GM18502 (cell line): Measurements from ENCODE around the gene PADI2.
A peak's percentile ranks its signal among the peaks of the same experiment; 100 is the strongest.
"Not testable (repeated sequence)": the region's sequence is repeated elsewhere in the genome, so short reads cannot be mapped to it uniquely, and the experiment has no call there.

Experiments used
- ATAC-seq: cut with Tn5 transposase; IDR thresholded peaks from one replicate; pipeline ENCODE4 v1.9.1; 2021; ENCODE audit warnings: mild to moderate bottlenecking; ENCODE audit not compliant: unreplicated experiment, poor library complexity

PADI2 gene

GRCh38 chr1:17062751-17063150 lies 56.5 kb downstream of the PADI2 start:
- not testable (repeated sequence) for ATAC-seq

GRCh38 chr1:17061892-17062291 lies 57.4 kb downstream of the PADI2 start:
- ATAC-seq: no peak

GRCh38 chr1:17061486-17061885 lies 57.8 kb downstream of the PADI2 start:
- no peak for ATAC-seq

- no peak for ATAC-seq
Measured at GRCh38 chr1:17060306-17060749, 58.9 kb downstream of the PADI2 start.

- ATAC-seq: no peak
Measured at GRCh38 chr1:17059391-17060305, 59.6 kb downstream of the PADI2 start.

- ATAC-seq: no peak
Measured at GRCh38 chr1:17056551-17056950, 62.7 kb downstream of the PADI2 start.

GRCh38 chr1:17055801-17056200 lies 63.5 kb downstream of the PADI2 start:
- no peak for ATAC-seq

GRCh38 chr1:17053685-17054410 lies 65.4 kb downstream of the PADI2 start, which contains the start of gene SDHB:
Gene SDHB, minus strand, starts transcription at chr1:17054032. Its CDS starts 13 bp downstream, at chr1:17054019.
- ATAC-seq: peak; percentile 98

- no peak for ATAC-seq
Measured at GRCh38 chr1:17053086-17053684, 66.1 kb downstream of the PADI2 start.

GRCh38 chr1:17052641-17053040 lies 66.6 kb downstream of the PADI2 start:
- ATAC-seq: no peak

GRCh38 chr1:17052038-17052437 lies 67.2 kb downstream of the PADI2 start:
- no peak for ATAC-seq

GRCh38 chr1:17047924-17048323 lies 71.3 kb downstream of the PADI2 start:
- ATAC-seq: no peak

- ATAC-seq: no peak
Measured at GRCh38 chr1:17046334-17046657, 73.0 kb downstream of the PADI2 start.

- ATAC-seq: no peak
Measured at GRCh38 chr1:17045634-17046333, 73.5 kb downstream of the PADI2 start.

- ATAC-seq: no peak
Measured at GRCh38 chr1:17045150-17045549, 74.1 kb downstream of the PADI2 start.

- no peak for ATAC-seq
Measured at GRCh38 chr1:17043676-17044075, 75.6 kb downstream of the PADI2 start.

GRCh38 chr1:17040135-17040534 lies 79.1 kb downstream of the PADI2 start:
- no peak for ATAC-seq

- ATAC-seq: no peak
Measured at GRCh38 chr1:17039522-17039921, 79.7 kb downstream of the PADI2 start.

- no peak for ATAC-seq
Measured at GRCh38 chr1:17033481-17033880, 85.8 kb downstream of the PADI2 start.

GRCh38 chr1:17032741-17033140 lies 86.5 kb downstream of the PADI2 start:
- ATAC-seq: no peak
